ENCODE data around the gene COL8A1.
"Not testable (repeated sequence)": the region's sequence is repeated elsewhere in the genome, so short reads cannot be mapped to it uniquely, and the experiment has no call there.

The COL8A1 gene

GRCh38 chr3:99839613-99840012 lies 201.2 kb downstream of the COL8A1 start:
- no peaks in the 10 kb centered on the region for H3K27me3 Mint-ChIP-seq (ENCODE audit: low read depth)
- no peaks in the 10 kb centered on the region for H3K36me3 Mint-ChIP-seq (ENCODE audit: low read depth)

DNA sequence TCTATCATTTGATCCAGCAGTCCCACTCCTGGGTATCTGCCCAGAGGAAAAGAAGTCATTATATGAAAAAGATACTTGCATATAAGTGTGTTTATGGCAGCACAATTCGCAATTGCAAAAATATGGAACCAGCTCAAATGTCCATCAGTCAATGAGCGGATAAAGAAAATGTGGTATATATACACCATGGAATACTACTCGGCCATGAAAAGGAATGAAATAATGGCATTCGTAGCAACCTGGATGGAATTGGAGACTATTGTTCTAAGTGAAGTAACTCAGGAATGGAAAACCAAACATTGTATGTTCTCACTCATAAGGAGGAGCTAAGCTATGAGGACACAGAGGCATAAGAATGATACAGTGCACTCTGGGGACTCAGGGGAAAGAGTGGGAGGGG lies 203.6 kb downstream of the COL8A1 start:
- H3K36me3 Mint-ChIP-seq (ENCODE audit: low read depth); H3K4me3 Mint-ChIP-seq; H3K27me3 Mint-ChIP-seq (ENCODE audit: low read depth); H3K9me3 Mint-ChIP-seq; H3K27ac Mint-ChIP-seq; DNase-seq (ENCODE audit: low spot score): not testable (repeated sequence)
- peaks cover 26% of the 10 kb centered on the region for H3K4me1 Mint-ChIP-seq (ENCODE audit: low read depth)

More at GRCh38 chr3:99839613-99840012, 201.2 kb downstream of the COL8A1 start:
- Mint-ChIP-seq H3K27ac (no peak overlapping the region), H3K4me3 (no peak overlapping the region), H3K4me1 (ENCODE audit: low read depth) (peaks cover 11% of the 10 kb centered on the region), H3K9me3 (no peaks in the 10 kb centered on the region)
- DNase-seq (ENCODE audit: low spot score): no peak

- Mint-ChIP-seq H3K27ac (no peak overlapping the region), H3K36me3 (ENCODE audit: low read depth) (peaks cover 2% of the 10 kb centered on the region), H3K27me3 (ENCODE audit: low read depth) (no peaks in the 10 kb centered on the region), H3K4me1 (ENCODE audit: low read depth) (peaks cover 28% of the 10 kb centered on the region), H3K4me3 (no peak overlapping the region), H3K9me3 (no peaks in the 10 kb centered on the region)
- DNase-seq (ENCODE audit: low spot score): no peak
Measured at GRCh38 chr3:99842826-99843589, 204.6 kb downstream of the COL8A1 start.

- Mint-ChIP-seq H3K9me3 (no peaks in the 10 kb centered on the region), H3K27me3 (ENCODE audit: low read depth) (no peaks in the 10 kb centered on the region), H3K36me3 (ENCODE audit: low read depth) (peaks cover 2% of the 10 kb centered on the region), H3K27ac (no peak overlapping the region), H3K4me3 (no peak overlapping the region), H3K4me1 (ENCODE audit: low read depth) (peaks cover 32% of the 10 kb centered on the region)
- no peak for DNase-seq (ENCODE audit: low spot score)
Measured at GRCh38 chr3:99843590-99844258, 205.3 kb downstream of the COL8A1 start.

DNA sequence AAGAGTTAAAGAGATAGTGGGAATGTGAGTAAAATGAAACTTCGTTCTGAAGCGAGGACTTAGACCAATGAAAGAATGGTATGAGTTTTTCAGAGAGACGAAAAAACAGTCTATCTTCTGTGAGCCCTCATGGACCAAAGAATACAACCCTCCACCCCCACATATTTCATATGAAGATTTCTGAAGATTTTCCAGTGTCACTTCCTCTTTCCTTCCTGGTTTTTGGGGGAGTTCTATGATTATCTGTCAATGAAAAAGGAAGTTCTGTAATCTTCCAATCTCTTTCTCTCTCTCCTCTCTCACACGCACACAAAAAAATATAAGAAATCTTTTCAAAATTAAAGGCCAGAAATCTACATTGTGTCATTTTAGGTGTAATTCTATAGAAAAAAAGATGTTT lies 206.9 kb downstream of the COL8A1 start:
- Mint-ChIP-seq H3K36me3 (ENCODE audit: low read depth) (peaks cover 2% of the 10 kb centered on the region), H3K4me1 (ENCODE audit: low read depth) (peaks cover 32% of the 10 kb centered on the region), H3K27ac (no peak overlapping the region), H3K9me3 (no peaks in the 10 kb centered on the region), H3K4me3 (no peak overlapping the region), H3K27me3 (ENCODE audit: low read depth) (no peaks in the 10 kb centered on the region)
- no peak for DNase-seq (ENCODE audit: low spot score)

DNA sequence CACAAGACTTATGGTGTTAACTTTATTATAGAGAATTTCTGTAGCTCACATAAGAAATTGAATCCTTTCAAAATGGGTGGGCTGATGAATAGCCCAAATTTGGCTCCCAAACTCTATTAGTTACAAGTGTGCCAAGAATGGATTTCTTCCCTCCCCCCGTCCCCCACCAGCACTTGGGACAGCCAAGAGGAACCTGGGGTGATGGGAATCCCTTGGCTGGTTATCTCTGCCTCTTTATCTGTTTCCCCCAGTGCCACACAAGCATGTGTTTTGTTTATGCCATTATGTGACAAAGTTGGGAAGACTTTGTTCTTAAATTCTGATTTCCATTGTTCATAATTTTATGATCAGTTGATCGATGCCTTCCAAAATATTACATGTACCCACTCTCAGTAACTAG lies 207.6 kb downstream of the COL8A1 start:
- Mint-ChIP-seq H3K27me3 (ENCODE audit: low read depth) (no peaks in the 10 kb centered on the region), H3K36me3 (ENCODE audit: low read depth) (peaks cover 2% of the 10 kb centered on the region), H3K9me3 (no peaks in the 10 kb centered on the region), H3K27ac (no peak overlapping the region), H3K4me3 (no peak overlapping the region), H3K4me1 (ENCODE audit: low read depth) (peaks cover 32% of the 10 kb centered on the region)
- DNase-seq (ENCODE audit: low spot score): no peak

DNA sequence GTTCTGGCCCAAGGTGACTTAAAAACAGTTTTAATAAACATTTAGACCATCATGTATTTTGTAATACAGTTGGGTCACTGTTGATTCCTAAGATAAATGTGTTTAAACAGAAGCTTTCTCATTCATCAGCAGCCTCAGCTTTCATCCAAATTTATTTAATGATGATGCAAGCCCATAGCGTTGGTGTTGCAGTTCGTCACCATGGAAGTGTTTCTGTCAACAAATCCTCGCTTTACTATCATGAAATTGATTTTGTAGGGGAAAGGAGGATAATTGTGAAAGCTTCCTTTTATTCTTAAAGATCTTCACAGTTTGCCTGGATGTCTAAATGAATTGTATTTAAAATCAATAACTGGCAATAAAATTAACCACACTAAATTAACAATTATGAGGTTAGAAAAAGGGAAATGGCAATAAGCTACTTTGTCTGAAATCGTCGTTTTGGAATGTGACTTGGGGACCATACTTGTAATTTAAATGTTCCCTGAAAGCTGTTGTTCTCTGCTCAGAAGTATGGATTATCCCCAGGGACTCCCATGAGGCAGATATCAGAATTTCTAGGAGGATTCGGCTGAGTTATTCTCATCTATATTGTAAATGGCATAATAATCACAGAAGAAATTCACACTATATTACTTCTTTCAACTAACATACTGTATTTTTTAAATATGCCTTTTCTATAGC lies 208.2 kb downstream of the COL8A1 start:
- no peak for DNase-seq (ENCODE audit: low spot score)
- peaks cover 32% of the 10 kb centered on the region for H3K4me1 Mint-ChIP-seq (ENCODE audit: low read depth)
- no peak overlapping the region for H3K27ac Mint-ChIP-seq
- H3K27me3 Mint-ChIP-seq (ENCODE audit: low read depth): no peaks in the 10 kb centered on the region
- no peak overlapping the region for H3K4me3 Mint-ChIP-seq
- peaks cover 4% of the 10 kb centered on the region for H3K36me3 Mint-ChIP-seq (ENCODE audit: low read depth)
- H3K9me3 Mint-ChIP-seq: no peaks in the 10 kb centered on the region

GRCh38 chr3:99848433-99848832 lies 210.0 kb downstream of the COL8A1 start:
- no peaks in the 10 kb centered on the region for H3K9me3 Mint-ChIP-seq
- no peak for DNase-seq (ENCODE audit: low spot score)
- H3K27ac Mint-ChIP-seq: no peak overlapping the region
- H3K4me1 Mint-ChIP-seq (ENCODE audit: low read depth): peaks cover 28% of the 10 kb centered on the region
- H3K4me3 Mint-ChIP-seq: no peak overlapping the region
- H3K27me3 Mint-ChIP-seq (ENCODE audit: low read depth): no peaks in the 10 kb centered on the region
- peaks cover 12% of the 10 kb centered on the region for H3K36me3 Mint-ChIP-seq (ENCODE audit: low read depth)

All from T-helper 2 cell treated with Interferon-gamma antibody and Interleukin-4, amounts not matched to agents 5 μg/mL and 100 μg/mL, for 36 hours (primary cell).